GM19193 (cell line): Measurements from ENCODE around the gene CAND1.
A peak's percentile ranks its signal among the peaks of the same experiment; 100 is the strongest.

Experiments used
- POLR2A ChIP-seq: IDR thresholded peaks from 4 replicates; pipeline ENCODE4 v1.6.1; 2011; ENCODE audit not compliant: insufficient read depth, insufficient read length; ENCODE audit errors: extremely low read depth

Gene CAND1

DNA sequence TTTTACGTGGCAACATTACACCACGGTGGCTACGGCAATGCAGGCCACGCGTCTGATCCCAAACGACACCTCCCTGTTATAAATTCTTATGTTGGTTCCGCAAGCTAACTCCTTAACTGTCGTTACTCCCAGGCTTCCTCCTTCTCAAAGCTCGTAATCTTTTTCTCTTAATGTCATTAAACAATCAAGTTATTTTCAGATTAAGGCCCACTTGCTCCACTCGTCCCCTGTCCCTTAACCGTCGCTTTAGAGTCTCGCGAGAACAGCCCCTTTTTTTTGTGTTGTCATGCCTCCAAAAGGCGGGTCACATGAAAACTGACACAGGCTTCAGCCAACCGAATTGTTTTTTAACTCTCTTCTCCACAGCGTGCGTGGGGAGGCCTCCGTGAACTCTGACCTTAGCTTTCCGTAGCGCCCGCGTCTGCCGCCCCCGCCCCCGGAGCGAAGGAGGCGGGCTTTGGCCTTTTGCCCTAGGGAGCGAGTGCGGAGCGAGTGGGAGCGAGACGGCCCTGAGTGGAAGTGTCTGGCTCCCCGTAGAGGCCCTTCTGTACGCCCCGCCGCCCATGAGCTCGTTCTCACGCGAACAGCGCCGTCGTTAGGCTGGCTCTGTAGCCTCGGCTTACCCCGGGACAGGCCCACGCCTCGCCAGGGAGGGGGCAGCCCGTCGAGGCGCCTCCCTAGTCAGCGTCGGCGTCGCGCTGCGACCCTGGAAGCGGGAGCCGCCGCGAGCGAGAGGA is at the start of gene CAND1:
Gene CAND1, plus strand, starts transcription at position 463 of the 737 bp plus-strand sequence. CDS start 360 bp downstream, outside the sequence.
- TF ChIP-seq POLR2A: peak; percentile 86

- no peak for TF ChIP-seq POLR2A
These were observed 49.1 kb upstream of the CAND1 start for GRCh38 chr12:67220065-67220464.

GRCh38 chr12:67222302-67222701 is 46.9 kb upstream of the CAND1 start:
- no peak for TF ChIP-seq POLR2A

- no peak for TF ChIP-seq POLR2A
These were observed 45.9 kb upstream of the CAND1 start for GRCh38 chr12:67223225-67223624.

GRCh38 chr12:67237231-67237630 is 31.9 kb upstream of the CAND1 start:
- TF ChIP-seq POLR2A: no peak

GRCh38 chr12:67239061-67239460 is 30.1 kb upstream of the CAND1 start:
- TF ChIP-seq POLR2A: no peak

GRCh38 chr12:67241482-67241881 is 27.7 kb upstream of the CAND1 start:
- TF ChIP-seq POLR2A: no peak

- TF ChIP-seq POLR2A: no peak
These were observed 25.9 kb upstream of the CAND1 start for GRCh38 chr12:67243260-67243659.

GRCh38 chr12:67245571-67245970 is 23.6 kb upstream of the CAND1 start:
- TF ChIP-seq POLR2A: no peak

DNA sequence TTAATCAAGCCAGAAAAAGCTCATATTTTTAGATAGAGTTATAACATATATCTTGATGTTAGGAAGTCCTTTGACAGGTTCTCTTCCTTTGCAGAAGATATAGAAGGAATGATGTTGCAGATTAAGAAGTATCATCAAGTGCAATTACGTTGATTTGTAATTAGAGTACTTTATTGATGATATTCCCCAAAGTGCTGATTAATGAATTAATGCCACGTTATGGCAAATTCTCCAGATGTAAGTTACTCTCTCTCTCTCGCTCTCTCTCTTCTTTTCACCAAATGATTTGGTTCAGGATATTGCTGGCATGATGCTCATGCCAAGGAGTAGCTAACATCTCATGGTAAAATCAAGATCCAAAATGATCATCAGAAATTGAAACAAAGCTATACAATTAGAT is 18.1 kb upstream of the CAND1 start:
- no peak for TF ChIP-seq POLR2A

DNA sequence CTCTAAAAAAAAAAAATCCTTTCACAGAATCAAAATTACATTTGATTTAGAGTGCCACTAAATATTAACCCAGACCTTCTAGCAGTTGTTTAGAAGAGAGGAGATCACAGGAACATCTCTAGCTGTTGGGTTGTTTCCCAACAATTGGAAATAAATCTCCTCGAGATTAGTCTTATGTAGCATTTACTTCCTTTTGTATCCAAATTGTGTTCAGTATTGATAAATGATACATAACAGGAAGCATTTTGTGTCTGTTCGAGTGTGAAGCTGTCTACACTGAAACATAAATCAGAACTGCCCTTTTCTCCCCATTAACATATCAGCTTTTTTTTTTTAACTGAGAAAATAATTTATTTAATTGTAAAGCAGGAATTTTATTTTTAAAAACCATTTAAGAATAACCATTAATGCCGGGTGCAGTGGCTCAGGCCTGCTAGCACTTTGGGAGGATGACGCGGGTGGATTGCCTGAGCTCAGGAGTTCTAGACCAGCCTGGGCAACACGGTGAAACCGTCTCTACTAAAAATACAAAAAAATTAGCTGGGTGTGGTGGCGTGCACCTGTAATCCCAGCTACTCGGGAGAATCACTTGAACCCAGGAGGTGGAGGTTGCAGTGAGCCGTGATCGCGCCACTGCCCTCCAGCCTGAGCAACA is 14.7 kb upstream of the CAND1 start:
- no peak for TF ChIP-seq POLR2A

DNA sequence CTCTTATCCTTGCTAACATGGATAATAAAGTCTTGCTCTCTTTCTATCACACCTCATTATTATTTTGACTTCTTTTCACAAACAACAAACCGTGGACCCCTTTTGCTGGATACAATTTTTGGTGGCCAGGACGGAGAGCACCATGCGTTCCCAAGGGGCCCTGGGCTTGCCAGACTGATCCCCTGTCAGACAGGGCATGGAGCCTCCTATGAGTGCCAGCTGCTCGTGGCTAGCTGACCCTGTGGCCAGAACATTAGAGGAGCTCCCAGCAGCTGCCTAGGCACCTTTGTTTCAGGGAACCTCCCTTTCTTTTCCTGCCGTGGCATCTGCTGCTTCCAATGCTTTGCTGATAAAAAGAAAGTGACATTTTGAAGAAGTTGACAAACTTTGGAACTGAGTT is 12.5 kb upstream of the CAND1 start:
- no peak for TF ChIP-seq POLR2A

GRCh38 chr12:67263471-67263870 is 5.7 kb upstream of the CAND1 start:
- TF ChIP-seq POLR2A: no peak

DNA sequence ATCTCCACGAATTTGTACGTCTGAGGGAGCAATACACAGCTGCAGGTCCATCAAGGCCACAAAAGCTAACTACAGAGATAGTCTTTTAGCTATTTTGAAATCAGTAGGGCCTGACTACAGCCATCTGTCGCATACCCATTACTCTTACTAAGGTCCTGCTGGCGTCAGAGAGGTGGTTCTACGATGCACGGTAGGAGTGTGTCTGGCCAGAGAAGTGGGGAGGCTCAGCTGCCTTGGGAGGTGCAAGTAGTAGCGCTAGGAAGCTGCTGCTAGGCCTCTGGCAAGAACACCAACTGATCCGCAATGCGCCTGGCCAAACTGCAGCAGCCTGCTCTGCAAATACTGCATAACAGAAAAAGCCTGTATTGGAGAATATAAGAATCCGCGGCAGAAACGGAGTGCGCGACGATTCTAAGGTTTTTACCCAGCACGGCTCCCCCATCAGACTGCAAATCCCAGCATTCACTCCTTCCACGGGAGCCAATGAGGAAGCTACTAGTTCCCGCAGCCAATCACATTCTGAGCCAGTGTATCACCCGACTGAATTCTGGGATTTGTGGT is 743 bp upstream of the CAND1 start:
- TF ChIP-seq POLR2A: peak; percentile 42

GRCh38 chr12:67269633-67270573 is 745 bp downstream of the CAND1 start:
- no peak for TF ChIP-seq POLR2A

DNA sequence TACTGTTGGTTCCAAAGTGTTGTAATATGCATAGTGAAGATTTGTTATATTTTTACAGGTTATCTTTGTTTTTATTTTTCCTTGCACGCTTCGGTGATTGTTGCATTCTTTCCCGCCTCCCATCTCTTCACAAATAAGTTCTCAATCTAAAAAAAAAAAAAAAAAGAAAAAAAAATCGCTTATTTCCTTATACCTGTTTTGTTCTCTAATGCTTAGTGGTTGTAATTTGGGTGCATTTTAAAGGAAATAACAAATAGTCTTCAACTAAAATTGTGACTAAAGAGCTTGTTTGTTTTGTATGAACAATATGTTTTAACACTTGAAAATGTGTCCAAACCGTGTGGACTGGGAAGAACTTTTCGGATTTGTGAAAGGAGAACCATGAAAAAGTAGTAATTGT is 1.5 kb downstream of the CAND1 start:
- no peak for TF ChIP-seq POLR2A

GRCh38 chr12:67271976-67272375 is 2.8 kb downstream of the CAND1 start:
- no peak for TF ChIP-seq POLR2A
